ENCODE data around the gene KIAA0825. TPM values are rescaled to one million over a fixed set of nuclear protein-coding genes. Genes with fewer than 3 reads are reported as not detected.

Gene KIAA0825
- total RNA-seq, 4 donors from 2014 or later = 4.8 to 11.8 (median 7.2) TPM

DNA sequence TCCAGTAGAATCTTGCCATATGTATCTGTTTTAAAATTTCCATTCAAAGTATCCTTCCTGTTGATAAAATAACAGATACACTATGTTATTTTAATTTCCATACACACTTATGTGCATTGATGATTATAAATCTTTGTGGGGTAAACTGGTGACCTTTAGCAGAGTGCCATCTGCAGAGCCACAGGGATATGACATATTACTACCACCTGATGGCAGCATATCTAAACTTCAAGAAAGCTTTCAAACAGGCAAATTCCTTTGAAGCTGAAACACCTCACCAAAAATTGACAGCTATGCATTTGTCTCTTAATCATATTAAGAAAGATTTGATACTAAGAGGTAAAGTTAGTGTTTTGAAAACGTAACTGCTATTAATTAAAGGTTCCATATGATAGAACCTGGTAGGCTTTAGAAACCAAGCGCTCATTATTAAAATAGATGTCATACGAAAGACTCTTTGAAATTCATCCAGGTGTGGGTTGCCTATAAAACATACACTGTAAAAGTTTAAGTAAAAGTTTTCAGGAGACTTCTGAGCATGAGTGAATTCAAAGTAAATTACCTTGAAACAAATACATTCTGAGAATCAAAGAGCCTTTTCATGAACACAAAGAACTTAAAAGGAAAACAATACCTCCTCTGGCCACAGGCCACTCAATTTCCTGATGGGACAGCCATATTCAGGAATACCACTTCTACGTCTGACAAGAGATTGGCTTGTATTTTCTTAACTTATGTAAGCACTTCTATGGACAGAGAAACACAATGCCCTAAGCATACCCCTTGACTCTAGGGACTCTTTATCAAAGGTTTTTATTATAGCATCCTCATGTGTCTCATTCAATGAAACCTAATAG is 93.3 kb downstream of the KIAA0825 start:
- 78 to 83% methylated on average over 4 of the region's 4 CpGs for WGBS, 2 donors
- no peak for TF ChIP-seq POLR2A (IDR thresholded peaks at IDR 0.05)
- no peak for TF ChIP-seq EP300 (IDR thresholded peaks at IDR 0.05)
- TF ChIP-seq, protein P1, sequence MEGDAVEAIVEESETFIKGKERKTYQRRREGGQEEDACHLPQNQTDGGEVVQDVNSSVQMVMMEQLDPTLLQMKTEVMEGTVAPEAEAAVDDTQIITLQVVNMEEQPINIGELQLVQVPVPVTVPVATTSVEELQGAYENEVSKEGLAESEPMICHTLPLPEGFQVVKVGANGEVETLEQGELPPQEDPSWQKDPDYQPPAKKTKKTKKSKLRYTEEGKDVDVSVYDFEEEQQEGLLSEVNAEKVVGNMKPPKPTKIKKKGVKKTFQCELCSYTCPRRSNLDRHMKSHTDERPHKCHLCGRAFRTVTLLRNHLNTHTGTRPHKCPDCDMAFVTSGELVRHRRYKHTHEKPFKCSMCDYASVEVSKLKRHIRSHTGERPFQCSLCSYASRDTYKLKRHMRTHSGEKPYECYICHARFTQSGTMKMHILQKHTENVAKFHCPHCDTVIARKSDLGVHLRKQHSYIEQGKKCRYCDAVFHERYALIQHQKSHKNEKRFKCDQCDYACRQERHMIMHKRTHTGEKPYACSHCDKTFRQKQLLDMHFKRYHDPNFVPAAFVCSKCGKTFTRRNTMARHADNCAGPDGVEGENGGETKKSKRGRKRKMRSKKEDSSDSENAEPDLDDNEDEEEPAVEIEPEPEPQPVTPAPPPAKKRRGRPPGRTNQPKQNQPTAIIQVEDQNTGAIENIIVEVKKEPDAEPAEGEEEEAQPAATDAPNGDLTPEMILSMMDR (IDR thresholded peaks at IDR 0.05) = peak; percentile 22 to 55 (median 38)
- Histone ChIP-seq H3K27ac (no peak overlapping the region), H3K9me3 (no peaks in the 10 kb centered on the region), H3K36me3 (no peaks in the 10 kb centered on the region), H3K4me3 (no peak overlapping the region), H3K4me1 (peaks cover 0 to 5% (median 0%) of the 10 kb centered on the region in 4 donors), H3K27me3 (no peaks in the 10 kb centered on the region)
- no peak for DNase-seq (ENCODE audit: low spot score in 2 of 2)

DNA sequence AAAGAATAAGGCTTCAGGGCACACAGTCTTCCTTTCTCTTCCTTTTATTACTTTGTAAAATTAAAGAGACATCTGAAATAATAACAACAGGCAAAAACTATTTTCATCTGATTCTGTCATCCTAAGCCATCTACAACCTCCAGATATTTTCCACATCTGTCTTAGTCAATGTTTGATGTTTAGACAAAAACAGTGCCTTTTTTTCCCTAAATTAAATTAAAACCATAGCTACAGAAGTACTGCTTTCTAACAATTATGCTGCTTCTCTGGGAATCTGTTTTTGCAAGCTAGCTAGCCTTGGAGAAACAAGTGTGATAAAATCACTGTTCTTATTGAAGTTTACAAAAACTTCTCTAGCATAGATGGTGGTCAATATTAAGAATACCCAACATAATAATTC is 95.4 kb downstream of the KIAA0825 start:
- no peak overlapping the region for H3K4me3 ChIP-seq
- DNase-seq (ENCODE audit: low spot score in 2 of 2) = no peak
- no peak overlapping the region for H3K27ac ChIP-seq
- no peaks in the 10 kb centered on the region for H3K36me3 ChIP-seq
- H3K27me3 ChIP-seq = no peaks in the 10 kb centered on the region
- H3K4me1 ChIP-seq = peaks cover 0 to 5% (median 0%) of the 10 kb centered on the region in 4 donors
- TF ChIP-seq POLR2A (IDR thresholded peaks at IDR 0.05) (no peak), EP300 (IDR thresholded peaks at IDR 0.05) (no peak)
- TF ChIP-seq, protein P1 (IDR thresholded peaks at IDR 0.05) = no peak
- no peaks in the 10 kb centered on the region for H3K9me3 ChIP-seq

DNA sequence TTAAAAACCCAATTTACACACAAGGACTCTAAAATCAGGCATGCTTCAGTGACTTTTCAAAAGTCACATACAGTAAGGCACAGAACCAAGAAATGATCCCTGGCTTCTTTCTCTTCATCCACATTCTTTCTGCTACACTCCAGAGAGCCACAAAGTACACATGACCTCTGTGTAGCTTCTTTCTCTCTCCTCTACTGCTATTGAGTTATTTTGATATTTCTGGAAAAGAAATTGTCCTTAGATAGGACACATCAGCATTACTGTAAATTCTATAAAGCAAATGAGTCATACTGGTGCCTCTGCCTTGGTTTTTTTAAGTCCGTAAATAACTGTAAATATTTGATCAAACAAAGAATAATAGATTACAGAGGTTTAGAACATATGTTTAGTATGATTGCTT is 96.3 kb downstream of the KIAA0825 start:
- WGBS, 2 donors = 55 to 63% methylated on average over 1 of the region's 1 CpG
- Histone ChIP-seq H3K36me3 (no peaks in the 10 kb centered on the region), H3K27me3 (no peaks in the 10 kb centered on the region), H3K27ac (no peak overlapping the region), H3K9me3 (no peaks in the 10 kb centered on the region), H3K4me3 (no peak overlapping the region), H3K4me1 (peaks cover 0 to 5% (median 0%) of the 10 kb centered on the region in 4 donors)
- TF ChIP-seq EP300 (IDR thresholded peaks at IDR 0.05) (no peak), POLR2A (IDR thresholded peaks at IDR 0.05) (no peak)
- TF ChIP-seq, protein P1 (IDR thresholded peaks at IDR 0.05) = no peak
- no peak for DNase-seq (ENCODE audit: low spot score in 2 of 2)

DNA sequence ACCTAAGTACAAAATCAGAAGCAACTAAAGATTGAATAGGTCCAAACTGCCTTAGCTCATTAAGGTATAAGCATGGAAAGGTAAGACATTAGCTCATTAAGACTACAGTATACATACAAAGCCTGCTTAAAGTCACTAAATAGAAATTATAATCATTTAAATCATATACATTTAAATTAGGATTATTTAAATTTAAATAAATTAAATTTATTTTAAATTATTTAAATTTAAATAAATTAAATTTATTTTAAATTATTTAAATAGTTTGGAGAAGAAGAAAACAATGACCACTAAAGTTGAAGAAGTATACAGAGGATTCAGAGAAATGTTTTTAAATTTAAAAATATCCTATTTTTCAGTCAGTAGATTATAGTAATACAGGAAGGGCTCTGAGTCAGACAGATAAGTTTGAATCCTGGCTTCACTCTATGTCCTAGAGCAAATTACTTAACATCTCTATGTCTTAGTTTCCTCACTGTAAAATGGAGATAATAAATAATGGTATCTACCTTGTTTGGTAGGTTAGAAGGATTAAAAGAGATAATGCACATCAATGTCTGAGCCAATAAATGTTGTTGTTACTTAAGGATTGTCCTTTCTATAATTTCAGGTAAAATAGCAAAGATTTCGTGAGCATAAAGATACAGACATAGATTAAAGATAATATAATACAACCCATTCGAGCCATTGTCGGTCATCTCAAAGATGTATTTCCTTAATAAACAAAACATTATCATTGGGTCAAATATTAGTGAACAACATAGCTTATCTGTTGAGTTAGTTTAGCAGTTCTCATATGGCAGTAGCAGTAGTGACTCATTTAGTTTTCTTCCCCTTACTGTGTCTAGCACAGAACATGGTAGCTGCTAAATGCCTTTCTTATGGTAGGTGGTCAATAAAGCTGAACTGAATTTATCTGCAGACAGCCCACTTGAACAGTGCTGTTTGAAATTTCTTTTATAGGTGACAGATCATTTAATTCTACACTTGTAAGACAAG is 100.6 kb downstream of the KIAA0825 start:
- Histone ChIP-seq H3K27me3 (no peaks in the 10 kb centered on the region), H3K4me3 (no peak overlapping the region), H3K9me3 (no peaks in the 10 kb centered on the region), H3K36me3 (no peaks in the 10 kb centered on the region), H3K27ac (no peak overlapping the region), H3K4me1 (peaks cover 0 to 5% (median 0%) of the 10 kb centered on the region in 4 donors)
- TF ChIP-seq POLR2A (IDR thresholded peaks at IDR 0.05) (no peak), EP300 (IDR thresholded peaks at IDR 0.05) (no peak)
- TF ChIP-seq, protein P1 (IDR thresholded peaks at IDR 0.05) = no peak
- WGBS, 2 donors = 93 to 99% methylated on average over 3 of the region's 3 CpGs
- DNase-seq (ENCODE audit: low spot score in 2 of 2) = no peak

All from tibial nerve (tissue), 4 donors.